HG03175 (cell line): ENCODE data around the gene C4BPA.

Source experiments
- ATAC-seq: cut with Tn5 transposase; IDR thresholded peaks from one replicate; pipeline ENCODE4 v1.9.1; 2021; ENCODE audit warnings: mild to moderate bottlenecking, moderate library complexity; ENCODE audit not compliant: unreplicated experiment

Gene C4BPA

GRCh38 chr1:207077012-207077411 is 27.0 kb upstream of the C4BPA start:
- ATAC-seq = no peak

GRCh38 chr1:207077470-207078377 is 26.3 kb upstream of the C4BPA start:
- peak; percentile 83 for ATAC-seq

GRCh38 chr1:207078578-207079132 is 25.4 kb upstream of the C4BPA start:
- no peak for ATAC-seq

GRCh38 chr1:207079706-207080241 is 24.3 kb upstream of the C4BPA start:
- ATAC-seq = no peak

- ATAC-seq = no peak
These were observed 22.9 kb upstream of the C4BPA start for GRCh38 chr1:207081088-207081487.

GRCh38 chr1:207081806-207082205 is 22.2 kb upstream of the C4BPA start:
- ATAC-seq = no peak

GRCh38 chr1:207084232-207084631 is 19.8 kb upstream of the C4BPA start:
- ATAC-seq = no peak

- ATAC-seq = peak; percentile 83
These were observed 19.3 kb upstream of the C4BPA start for GRCh38 chr1:207084701-207085180.

- no peak for ATAC-seq
These were observed 18.1 kb upstream of the C4BPA start for GRCh38 chr1:207085887-207086286.

- no peak for ATAC-seq
These were observed 15.9 kb upstream of the C4BPA start for GRCh38 chr1:207088161-207088560.

- ATAC-seq = no peak
These were observed 15.1 kb upstream of the C4BPA start, which contains the start of gene C4BPB for GRCh38 chr1:207088701-207089626. Gene C4BPB (plus strand): TSS chr1:207088860. CDS start chr1:207089532, 672 bp downstream.

- no peak for ATAC-seq
These were observed 14.2 kb upstream of the C4BPA start for GRCh38 chr1:207089627-207090355.

- ATAC-seq = no peak
These were observed 12.7 kb upstream of the C4BPA start for GRCh38 chr1:207091200-207091908.

GRCh38 chr1:207093944-207094343 is 10.1 kb upstream of the C4BPA start:
- no peak for ATAC-seq

- peak; percentile 58 for ATAC-seq
These were observed 6.1 kb upstream of the C4BPA start for GRCh38 chr1:207097871-207098324.

GRCh38 chr1:207101720-207102119 is 2.3 kb upstream of the C4BPA start:
- ATAC-seq = no peak

GRCh38 chr1:207102146-207102545 is 1.9 kb upstream of the C4BPA start:
- ATAC-seq = no peak

GRCh38 chr1:207102659-207103058 is 1.4 kb upstream of the C4BPA start:
- ATAC-seq = no peak

- no peak for ATAC-seq
These were observed 5.0 kb downstream of the C4BPA start for GRCh38 chr1:207109004-207109403.
